IPS DF 4.7 (cell line): Measurements from ENCODE around the gene SUDS3.
"Not testable (repeated sequence)": the region's sequence is repeated elsewhere in the genome, so short reads cannot be mapped to it uniquely, and the experiment has no call there.

Source experiments
- DNase-seq: peaks from one replicate; pipeline ENCODE4 v3.0.0-alpha.2; 2013; ENCODE audit warnings: low spot score; ENCODE audit errors: extremely low read depth

Gene SUDS3

GRCh38 chr12:118397708-118398440 lies 21.5 kb downstream of the SUDS3 start:
- no peak for DNase-seq

GRCh38 chr12:118398524-118398923 lies 22.2 kb downstream of the SUDS3 start:
- DNase-seq: no peak

- DNase-seq: no peak
Measured at GRCh38 chr12:118398940-118399339, 22.6 kb downstream of the SUDS3 start.

GRCh38 chr12:118402251-118402650 lies 25.9 kb downstream of the SUDS3 start:
- no peak for DNase-seq

- peak; percentile 66 for DNase-seq
Measured at GRCh38 chr12:118404876-118405521, 28.6 kb downstream of the SUDS3 start.

GRCh38 chr12:118408241-118408640 lies 31.9 kb downstream of the SUDS3 start:
- DNase-seq: not testable (repeated sequence)

GRCh38 chr12:118409834-118410233 lies 33.5 kb downstream of the SUDS3 start:
- DNase-seq: no peak

- DNase-seq: no peak
Measured at GRCh38 chr12:118417942-118418341, 41.6 kb downstream of the SUDS3 start.

- no peak for DNase-seq
Measured at GRCh38 chr12:118418385-118419057, 42.2 kb downstream of the SUDS3 start.

- DNase-seq: no peak
Measured at GRCh38 chr12:118420673-118421072, 44.3 kb downstream of the SUDS3 start.

GRCh38 chr12:118424884-118425283 lies 48.5 kb downstream of the SUDS3 start:
- DNase-seq: no peak

GRCh38 chr12:118425364-118425763 lies 49.0 kb downstream of the SUDS3 start:
- no peak for DNase-seq

- no peak for DNase-seq
Measured at GRCh38 chr12:118427819-118428218, 51.5 kb downstream of the SUDS3 start.

- DNase-seq: no peak
Measured at GRCh38 chr12:118428643-118429042, 52.3 kb downstream of the SUDS3 start.

- no peak for DNase-seq
Measured at GRCh38 chr12:118429688-118430383, 53.5 kb downstream of the SUDS3 start.

GRCh38 chr12:118430516-118430915 lies 54.2 kb downstream of the SUDS3 start:
- DNase-seq: no peak

GRCh38 chr12:118432812-118433545 lies 56.6 kb downstream of the SUDS3 start:
- DNase-seq: no peak

- DNase-seq: peak; percentile 51
Measured at GRCh38 chr12:118436002-118436730, 59.8 kb downstream of the SUDS3 start.

GRCh38 chr12:118436986-118437385 lies 60.6 kb downstream of the SUDS3 start:
- DNase-seq: no peak

- DNase-seq: no peak
Measured at GRCh38 chr12:118439068-118439467, 62.7 kb downstream of the SUDS3 start.
